Aorta (tissue), 5 donors: ENCODE measurements around the gene ZNF385B. TPM values are rescaled to one million over a fixed set of nuclear protein-coding genes. Genes with fewer than 3 reads are reported as not detected.
A peak's percentile ranks its signal among the peaks of the same experiment; 100 is the strongest.

Experiments used
- ATAC-seq: fragments of 200-7000 bp; cut with Tn5 transposase; one replicate; pipeline ENCODE4 v1.9.1; 2022; ENCODE audit warnings: moderate library complexity; ENCODE audit not compliant: low FRiP score
- DNase-seq, 2 donors: peaks; one replicate each; pipeline ENCODE4 v3.0.0-alpha.2; 2020
- H3K27ac ChIP-seq, 2 donors: one replicate each; pipeline ENCODE4 v1.5.1; 2013; ENCODE audit warnings: low read length in 2 of 2, mild to moderate bottlenecking in 2 of 2, moderate library complexity in 2 of 2, control low read depth in 1 of 2, inconsistent platforms in 1 of 2, low read depth in 1 of 2
- H3K27me3 ChIP-seq, 2 donors: one replicate each; pipeline ENCODE4 v1.6.1; 2013; ENCODE audit warnings: control low read depth in 1 of 2, low read length in 1 of 2, mild to moderate bottlenecking in 1 of 2, moderate library complexity in 1 of 2; ENCODE audit not compliant: insufficient read depth in 2 of 2, control insufficient read depth in 1 of 2
- H3K36me3 ChIP-seq, 2 donors: one replicate each; pipeline ENCODE4 v1.6.1; 2013; ENCODE audit warnings: control low read depth in 1 of 2, low read length in 1 of 2, mild to moderate bottlenecking in 1 of 2; ENCODE audit not compliant: insufficient read depth in 2 of 2, control insufficient read depth in 1 of 2
- H3K4me1 ChIP-seq, 2 donors: one replicate each; pipeline ENCODE4 v1.6.1; 2013; ENCODE audit warnings: low read length in 2 of 2, control low read depth in 1 of 2, mild to moderate bottlenecking in 1 of 2, moderate library complexity in 1 of 2; ENCODE audit not compliant: insufficient read depth in 2 of 2, control insufficient read depth in 1 of 2
- H3K4me3 ChIP-seq, 2 donors: one replicate each; pipeline ENCODE4 v1.5.1; 2013; ENCODE audit warnings: low read length in 2 of 2, control low read depth in 1 of 2, mild to moderate bottlenecking in 1 of 2
- H3K9me3 ChIP-seq: one replicate; pipeline ENCODE4 v1.6.1; 2013; ENCODE audit warnings: mild to moderate bottlenecking, low read length; ENCODE audit not compliant: control insufficient read depth
- WGBS, 2 donors: extraction: QIAGEN DNeasy Blood & Tissue Kit; methylation state at CpG; one replicate each; pipeline ENCODE4 v1.1.7; 2013; 5-methylcytosine and 5-hydroxymethylcytosine counted together
- intact Hi-C, 2 donors: fragments of 100-400 bp; cut with DNase I; formaldehyde crosslinking; loops; one replicate each; pipeline versions ENCODE4 v1.14.2 to v1.15.0; 2022
- polyA plus RNA-seq, 2 donors: library from polyadenylated mRNA; stranded (reverse); fragments of 200-250 nt; gene quantifications; one replicate each; pipeline ENCODE4 v1.2.3, GENCODE V29; 2013
- total RNA-seq, 2 donors: library from RNA; stranded (reverse); fragmentation: NEBNext Ultra II Directional; extraction: Animal tissue kit (Norgen Biotek cat#: 25700); gene quantifications; one replicate each; pipeline ENCODE4 v1.2.1, GENCODE V29; 2021
- donor health status: healthy with polysubstance abuse.
- donor health status: Bipolar disorder and iron deficiency.
- donor health status: DM: no; HTN: no; CAD: no.
- donor health status: DM: no; HTN: no; CAD: no.
- donor health status: DM: yes; HTN: yes; CAD: no.

Gene ZNF385B
- total and polyA plus RNA-seq, 4 donors: 3.3 to 4.6 (median 4.0) TPM; not detected in 1

- no peaks in the 10 kb centered on the region for H3K9me3 ChIP-seq
- 81 to 87% methylated on average over 1 of the region's 1 CpG for WGBS, 2 donors
- H3K4me3 ChIP-seq: no peak overlapping the region
- DNase-seq (no peak), ATAC-seq (no peak)
- intact Hi-C loops: no loop called here
- H3K4me1 ChIP-seq: no peaks in the 10 kb centered on the region
- H3K27me3 ChIP-seq: no peaks in the 10 kb centered on the region
- no peak overlapping the region for H3K27ac ChIP-seq
- no peaks in the 10 kb centered on the region for H3K36me3 ChIP-seq
Measured at GRCh38 chr2:179442206-179442605, 419.2 kb downstream of the ZNF385B start.

- Histone ChIP-seq H3K27ac (no peak overlapping the region), H3K4me1 (no peaks in the 10 kb centered on the region), H3K4me3 (no peak overlapping the region), H3K27me3 (no peaks in the 10 kb centered on the region), H3K9me3 (no peaks in the 10 kb centered on the region), H3K36me3 (no peaks in the 10 kb centered on the region)
- ATAC-seq (no peak), DNase-seq (no peak)
- 76 to 82% methylated on average over 2 of the region's 2 CpGs for WGBS, 2 donors
- intact Hi-C loops: loop anchor here in 1 of 2 donors (2.0 kb wide), 1 partner anchor 223 kb away; no protein-coding TSS in a partner anchor
Measured at GRCh38 chr2:179441551-179441950, 419.9 kb downstream of the ZNF385B start.

DNA sequence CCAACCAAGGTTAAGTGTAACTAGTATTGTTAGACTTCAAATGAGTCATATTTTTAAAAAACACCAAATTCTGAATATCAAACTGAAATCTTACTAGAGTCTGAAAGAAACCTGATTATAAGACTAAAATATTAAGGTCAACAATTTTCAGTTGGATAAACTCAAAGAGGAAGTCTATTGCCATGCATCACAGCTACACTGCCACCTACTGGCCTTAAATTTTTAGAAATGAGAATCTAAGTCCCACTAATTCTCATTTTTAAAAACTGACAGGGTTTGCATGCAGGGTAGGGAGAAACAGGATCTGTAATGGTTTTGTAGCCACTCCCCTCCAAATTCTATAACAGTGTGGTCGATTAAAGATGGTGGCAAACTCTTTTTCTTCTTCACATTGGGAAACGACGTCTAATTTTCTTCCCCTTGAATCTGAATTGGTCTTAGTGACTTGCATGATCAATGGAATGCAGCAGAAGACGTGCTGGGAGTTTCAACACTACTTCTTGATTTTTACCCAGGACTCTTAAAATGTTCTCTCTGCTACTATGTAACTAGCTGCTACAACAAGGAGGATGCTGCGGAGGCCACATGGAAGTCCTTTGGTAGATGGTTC, 420.7 kb downstream of the ZNF385B start:
- ATAC-seq (peak; percentile 56), DNase-seq (no peak)
- H3K4me1 ChIP-seq: no peaks in the 10 kb centered on the region
- no peaks in the 10 kb centered on the region for H3K27me3 ChIP-seq
- intact Hi-C loops: loop anchor here in 1 of 2 donors (2.0 kb wide), 1 partner anchor 222 kb away; no protein-coding TSS in a partner anchor
- H3K9me3 ChIP-seq: no peaks in the 10 kb centered on the region
- no peak overlapping the region for H3K27ac ChIP-seq
- H3K4me3 ChIP-seq: no peak overlapping the region
- 69 to 80% methylated on average over 5 of the region's 5 CpGs for WGBS, 2 donors
- H3K36me3 ChIP-seq: no peaks in the 10 kb centered on the region

- Histone ChIP-seq H3K9me3 (no peaks in the 10 kb centered on the region), H3K4me3 (no peak overlapping the region), H3K4me1 (no peaks in the 10 kb centered on the region), H3K27me3 (no peaks in the 10 kb centered on the region), H3K27ac (no peak overlapping the region), H3K36me3 (no peaks in the 10 kb centered on the region)
- WGBS, 2 donors: 23 to 30% methylated on average over 4 of the region's 4 CpGs
- intact Hi-C loops: no loop called here
- ATAC-seq (no peak), DNase-seq (no peak)
Measured at GRCh38 chr2:179438654-179439053, 422.8 kb downstream of the ZNF385B start.

GRCh38 chr2:179437430-179437829, 424.0 kb downstream of the ZNF385B start:
- Histone ChIP-seq H3K27me3 (no peaks in the 10 kb centered on the region), H3K36me3 (no peaks in the 10 kb centered on the region), H3K27ac (no peak overlapping the region), H3K4me1 (no peaks in the 10 kb centered on the region), H3K4me3 (no peak overlapping the region), H3K9me3 (no peaks in the 10 kb centered on the region)
- intact Hi-C loops: no loop called here
- no peak for ATAC-seq
- no peak for DNase-seq
- 45 to 51% methylated on average over 3 of the region's 3 CpGs for WGBS, 2 donors

GRCh38 chr2:179435566-179435965, 425.8 kb downstream of the ZNF385B start:
- no peak for DNase-seq
- intact Hi-C loops: no loop called here
- Histone ChIP-seq H3K27me3 (no peaks in the 10 kb centered on the region), H3K4me1 (no peaks in the 10 kb centered on the region), H3K4me3 (no peak overlapping the region), H3K9me3 (no peaks in the 10 kb centered on the region), H3K27ac (no peak overlapping the region), H3K36me3 (no peaks in the 10 kb centered on the region)
- ATAC-seq: no peak
- WGBS, 2 donors: 70 to 79% methylated on average over 2 of the region's 2 CpGs

- ATAC-seq (no peak), DNase-seq (no peak)
- WGBS, 2 donors: 77 to 82% methylated on average over 4 of the region's 4 CpGs
- Histone ChIP-seq H3K4me3 (no peak overlapping the region), H3K27me3 (no peaks in the 10 kb centered on the region), H3K4me1 (no peaks in the 10 kb centered on the region), H3K36me3 (no peaks in the 10 kb centered on the region), H3K27ac (no peak overlapping the region), H3K9me3 (no peaks in the 10 kb centered on the region)
- intact Hi-C loops: no loop called here
Measured at GRCh38 chr2:179435000-179435399, 426.4 kb downstream of the ZNF385B start.

GRCh38 chr2:179434357-179434756, 427.1 kb downstream of the ZNF385B start:
- Histone ChIP-seq H3K4me3 (no peak overlapping the region), H3K9me3 (no peaks in the 10 kb centered on the region), H3K4me1 (no peaks in the 10 kb centered on the region), H3K36me3 (no peaks in the 10 kb centered on the region), H3K27ac (no peak overlapping the region), H3K27me3 (no peaks in the 10 kb centered on the region)
- WGBS, 2 donors: 83 to 99% methylated on average over 1 of the region's 1 CpG
- DNase-seq: no peak
- intact Hi-C loops: no loop called here
- no peak for ATAC-seq

GRCh38 chr2:179432751-179433150, 428.7 kb downstream of the ZNF385B start:
- Histone ChIP-seq H3K36me3 (no peaks in the 10 kb centered on the region), H3K27ac (no peak overlapping the region), H3K4me1 (no peaks in the 10 kb centered on the region), H3K9me3 (no peaks in the 10 kb centered on the region), H3K4me3 (no peak overlapping the region), H3K27me3 (no peaks in the 10 kb centered on the region)
- DNase-seq (no peak), ATAC-seq (no peak)
- intact Hi-C loops: no loop called here
- WGBS, 2 donors: 81 to 90% methylated on average over 3 of the region's 3 CpGs
